ENCODE measurements around the gene LRRC34. TPM values are rescaled to one million over a fixed set of nuclear protein-coding genes. Genes with fewer than 3 reads are reported as not detected.

LRRC34 gene
- total and polyA plus RNA-seq, 4 donors: 0.22 to 2.8 (median 0.85) TPM

- DNase-seq (ENCODE audit: low spot score): no peak
- H3K9me3 ChIP-seq (ENCODE audit: control insufficient read depth in 4 of 4, low read length in 3 of 4): no peaks in the 10 kb centered on the region
- no peaks in the 10 kb centered on the region for H3K36me3 ChIP-seq (ENCODE audit: control insufficient read depth in 4 of 4, insufficient read depth in 3 of 4, low read depth in 1 of 4, low read length in 3 of 4)
- H3K9ac ChIP-seq (ENCODE audit: low read depth in 1 of 2, low read length in 2 of 2): no peak overlapping the region
- H3K27ac ChIP-seq (ENCODE audit: low read depth in 1 of 2, low read length in 2 of 2): no peak overlapping the region
- no peaks in the 10 kb centered on the region for H3K27me3 ChIP-seq (ENCODE audit: control insufficient read depth in 4 of 4, insufficient read depth in 4 of 4, low read length in 3 of 4)
- 77% methylated on average over 4 of the region's 4 CpGs for WGBS
- TF ChIP-seq MAX (IDR thresholded peaks at IDR 0.05) (no peak), REST (IDR thresholded peaks at IDR 0.05) (no peak), SP1 (IDR thresholded peaks at IDR 0.05) (no peak), RXRA (IDR thresholded peaks at IDR 0.05) (no peak), RAD21 (IDR thresholded peaks at IDR 0.05) (no peak), GABPA (IDR thresholded peaks at IDR 0.05 in 1 of 2, conservative IDR thresholded peaks at IDR 0.05 in 1 of 2) (no peak)
- no peaks in the 10 kb centered on the region for H3K4me1 ChIP-seq (ENCODE audit: control insufficient read depth in 4 of 4, insufficient read depth in 4 of 4, low read length in 3 of 4)
- H3K4me3 ChIP-seq (ENCODE audit: low read depth in 1 of 3, low read length in 3 of 3): no peak overlapping the region
Observed at GRCh38 chr3:169841171-169841570, 28.5 kb upstream of the LRRC34 start.

- TF ChIP-seq YY1 (IDR thresholded peaks at IDR 0.05) (no peak), GABPA (IDR thresholded peaks at IDR 0.05 in 1 of 2, conservative IDR thresholded peaks at IDR 0.05 in 1 of 2) (no peak), ATF3 (IDR thresholded peaks at IDR 0.05) (no peak), FOXA2 (IDR thresholded peaks at IDR 0.05) (no peak), FOXA1 (IDR thresholded peaks at IDR 0.05) (no peak), HNF4A (conservative IDR thresholded peaks at IDR 0.05) (no peak), RAD21 (IDR thresholded peaks at IDR 0.05) (no peak), EGR1 (IDR thresholded peaks at IDR 0.05; ENCODE audit: low read depth in 2 of 2) (no peak), ZBTB33 (IDR thresholded peaks at IDR 0.05) (no peak), SP1 (IDR thresholded peaks at IDR 0.05) (no peak), NR2F2 (IDR thresholded peaks at IDR 0.05) (no peak)
- Histone ChIP-seq H3K27ac (ENCODE audit: low read depth in 1 of 2, low read length in 2 of 2) (no peak overlapping the region), H3K9ac (ENCODE audit: low read depth in 1 of 2, low read length in 2 of 2) (no peak overlapping the region), H3K4me3 (ENCODE audit: low read depth in 1 of 3, low read length in 3 of 3) (no peak overlapping the region), H3K9me3 (ENCODE audit: control insufficient read depth in 4 of 4, low read length in 3 of 4) (no peaks in the 10 kb centered on the region), H3K27me3 (ENCODE audit: control insufficient read depth in 4 of 4, insufficient read depth in 4 of 4, low read length in 3 of 4) (no peaks in the 10 kb centered on the region), H3K36me3 (ENCODE audit: control insufficient read depth in 4 of 4, insufficient read depth in 3 of 4, low read depth in 1 of 4, low read length in 3 of 4) (no peaks in the 10 kb centered on the region), H3K4me1 (ENCODE audit: control insufficient read depth in 4 of 4, insufficient read depth in 4 of 4, low read length in 3 of 4) (no peaks in the 10 kb centered on the region)
- no peak for DNase-seq (ENCODE audit: low spot score)
- WGBS: 99% methylated on average over 1 of the region's 1 CpG
Observed at GRCh38 chr3:169838511-169839030, 25.9 kb upstream of the LRRC34 start.

Measured in liver (tissue), 9 donors.